IMR-90 (cell line): ENCODE measurements around the gene TEX48. TPM values are rescaled to one million over a fixed set of nuclear protein-coding genes. Genes with fewer than 3 reads are reported as not detected.

Source experiments
- ATAC-seq: fragments of 200-7000 bp; cut with Tn5 transposase; 2 replicates; pipeline ENCODE4 v1.9.1; 2020; ENCODE audit warnings: low read depth, mild to moderate bottlenecking, moderate library complexity
- BruUV-seq: library from RNA; stranded (reverse); fragments of 400-500 nt; replicated peaks from 2 replicates; lab custom pipeline; 2021; lab: Mats Ljungman, UMichigan
- CTCF ChIA-PET: fragments of 300-600 bp; formaldehyde crosslinking; extraction: SDS; loops from one replicate; lab custom pipeline; 2021; ENCODE audit warnings: antibody characterized with exemption; lab: Yijun Ruan, JAX
- POLR2A ChIA-PET: fragments of 300-600 bp; sonication (Branson Sonifier 250); formaldehyde crosslinking; loops from one replicate; lab custom pipeline; 2022; ENCODE audit warnings: antibody characterized with exemption; ENCODE audit not compliant: unreplicated experiment; lab: Charles Lee
- DNase-seq: peaks from one replicate; pipeline ENCODE4 v3.0.0; 2013
- H2AFZ ChIP-seq: replicated peaks from 2 replicates; pipeline ENCODE3; 2013; ENCODE audit warnings: low read length, mild to moderate bottlenecking; ENCODE audit not compliant: poor library complexity
- H2AK5ac ChIP-seq: 2 replicates; pipeline ENCODE4 v1.6.1; 2013; ENCODE audit warnings: low read depth, low read length, inconsistent platforms
- H2AK9ac ChIP-seq: replicated peaks from 2 replicates; pipeline ENCODE3; 2013; ENCODE audit warnings: mild to moderate bottlenecking, low read depth, low read length, moderate library complexity; ENCODE audit not compliant: poor library complexity
- H2BK120ac ChIP-seq: 2 replicates; pipeline ENCODE4 v1.6.1; 2013; ENCODE audit warnings: low read depth, low read length, inconsistent platforms
- H2BK15ac ChIP-seq: 3 replicates; pipeline ENCODE4 v1.6.1; 2013; ENCODE audit warnings: low read depth, low read length, inconsistent platforms
- H2BK20ac ChIP-seq: 2 replicates; pipeline ENCODE4 v1.6.1; 2013; ENCODE audit warnings: low read depth, mild to moderate bottlenecking, inconsistent platforms, low read length, moderate library complexity
- H2BK5ac ChIP-seq: 2 replicates; pipeline ENCODE4 v1.6.1; 2013; ENCODE audit warnings: mild to moderate bottlenecking, low read depth, low read length, inconsistent platforms; ENCODE audit not compliant: poor library complexity, severe bottlenecking
- H3K14ac ChIP-seq: replicated peaks from 2 replicates; pipeline ENCODE4 v1.6.1; 2013; ENCODE audit warnings: low read depth, low read length, inconsistent platforms
- H3K18ac ChIP-seq: 2 replicates; pipeline ENCODE4 v1.6.1; 2013; ENCODE audit warnings: low read depth, low read length, control low read depth
- H3K23ac ChIP-seq: 2 replicates; pipeline ENCODE4 v1.6.1; 2013; ENCODE audit warnings: low read depth, low read length, inconsistent platforms
- H3K27ac ChIP-seq: 2 replicates; pipeline ENCODE4 v1.5.1; 2013; ENCODE audit warnings: mild to moderate bottlenecking, control low read depth, low read length; ENCODE audit not compliant: insufficient read depth
- H3K27me3 ChIP-seq: 2 replicates; pipeline ENCODE4 v1.6.1; 2013; ENCODE audit warnings: low read length; ENCODE audit not compliant: control insufficient read depth, insufficient read depth
- H3K36me3 ChIP-seq: 2 replicates; pipeline ENCODE4 v1.6.1; 2013; ENCODE audit warnings: low read length, mixed read lengths; ENCODE audit not compliant: control insufficient read depth, insufficient read depth
- H3K4ac ChIP-seq: 2 replicates; pipeline ENCODE4 v1.6.1; 2013; ENCODE audit warnings: low read depth, low read length, inconsistent platforms
- H3K4me1 ChIP-seq: 2 replicates; pipeline ENCODE4 v1.6.1; 2013; ENCODE audit warnings: low read length, mixed read lengths; ENCODE audit not compliant: control insufficient read depth, insufficient read depth
- H3K4me2 ChIP-seq: 2 replicates; pipeline ENCODE4 v1.6.1; 2013; ENCODE audit warnings: low read depth, mild to moderate bottlenecking, control low read depth, low read length, moderate library complexity
- H3K4me3 ChIP-seq: 2 replicates; pipeline ENCODE4 v1.5.1; 2013; ENCODE audit warnings: low read depth, mild to moderate bottlenecking, control low read depth, low read length, moderate library complexity; ENCODE audit not compliant: insufficient read depth
- H3K56ac ChIP-seq: 2 replicates; pipeline ENCODE4 v1.6.1; 2013; ENCODE audit warnings: low read length, inconsistent platforms; ENCODE audit not compliant: insufficient read depth; ENCODE audit errors: extremely low read depth
- H3K79me1 ChIP-seq, 2 experiments: 2 replicates each; pipeline ENCODE4 v1.6.1; 2013; ENCODE audit warnings: low read length in 2 of 2, inconsistent platforms in 1 of 2, low read depth in 1 of 2
- H3K9ac ChIP-seq: 2 replicates; pipeline ENCODE4 v1.6.1; 2013; ENCODE audit warnings: low read depth, low read length, control low read depth
- H3K9me1 ChIP-seq: 2 replicates; pipeline ENCODE4 v1.6.1; 2013; ENCODE audit warnings: low read length, inconsistent platforms; ENCODE audit not compliant: insufficient read depth
- H3K9me3 ChIP-seq: 2 replicates; pipeline ENCODE4 v1.6.1; 2013; ENCODE audit warnings: low read length; ENCODE audit not compliant: control insufficient read depth, insufficient read depth
- H4K20me1 ChIP-seq: 2 replicates; pipeline ENCODE4 v1.6.1; 2013; ENCODE audit warnings: low read length, inconsistent platforms; ENCODE audit not compliant: insufficient read depth
- H4K5ac ChIP-seq: 2 replicates; pipeline ENCODE4 v1.6.1; 2013; ENCODE audit warnings: mild to moderate bottlenecking, low read depth, low read length, control low read depth
- H4K8ac ChIP-seq, 2 experiments: 2 replicates each; pipeline ENCODE4 v1.6.1; 2013; ENCODE audit warnings: low read depth in 2 of 2, low read length in 2 of 2, control low read depth in 1 of 2, inconsistent platforms in 1 of 2
- H4K91ac ChIP-seq: 2 replicates; pipeline ENCODE4 v1.6.1; 2013; ENCODE audit warnings: low read depth, low read length, inconsistent platforms; ENCODE audit not compliant: insufficient read depth
- BHLHE40 ChIP-seq: fragments of 150-350 bp; IDR thresholded peaks from 2 replicates; pipeline ENCODE4 v1.6.1; 2016; ENCODE audit warnings: mild to moderate bottlenecking, low read depth, low read length
- ELK1 ChIP-seq: fragments of 150-350 bp; IDR thresholded peaks from 2 replicates; pipeline ENCODE4 v1.6.1; 2016; ENCODE audit warnings: low read depth, mild to moderate bottlenecking, low read length, moderate library complexity, borderline replicate concordance
- MAFK ChIP-seq: IDR thresholded peaks from 2 replicates; pipeline ENCODE4 v1.6.1; 2012; ENCODE audit warnings: low read depth, low read length, improper control_type of control experiment
- MAZ ChIP-seq: IDR thresholded peaks from 2 replicates; pipeline ENCODE4 v1.6.1; 2012; ENCODE audit warnings: low read depth, mild to moderate bottlenecking, low read length, improper control_type of control experiment, moderate library complexity, borderline replicate concordance
- MXI1 ChIP-seq: IDR thresholded peaks from 2 replicates; pipeline ENCODE4 v1.6.1; 2012; ENCODE audit warnings: low read depth, mild to moderate bottlenecking, low read length, moderate library complexity, borderline replicate concordance
- NFE2L2 ChIP-seq: fragments of 150-350 bp; IDR thresholded peaks from 2 replicates; pipeline ENCODE4 v1.6.1; 2016; ENCODE audit warnings: low read depth, mild to moderate bottlenecking, low read length
- RCOR1 ChIP-seq: IDR thresholded peaks from 2 replicates; pipeline ENCODE4 v1.6.1; 2012; ENCODE audit warnings: mild to moderate bottlenecking, low read length, improper control_type of control experiment; ENCODE audit not compliant: insufficient replicate concordance
- SMC3 ChIP-seq: fragments of 150-350 bp; IDR thresholded peaks from 2 replicates; pipeline ENCODE4 v1.6.1; 2016; ENCODE audit warnings: low read depth, mild to moderate bottlenecking, antibody characterized with exemption, low read length, moderate library complexity
- WGBS, 2 experiments: methylation state at CpG; one replicate each; pipeline versions ENCODE4 v1.1.5 to v1.1.7; 2013; ENCODE audit warnings: missing lambda C conversion rate in 2 of 2; ENCODE audit not compliant: insufficient read length in 1 of 2; ENCODE audit errors: extremely low coverage in 2 of 2; 5-methylcytosine and 5-hydroxymethylcytosine counted together
- dilution Hi-C: fragments of 300-500 bp; cut with HindIII; formaldehyde crosslinking; loops from one replicate; pipeline ENCODE4 v1.14.3; 2018; ENCODE audit warnings: low sequenced_read_pairs; ENCODE audit not compliant: unreplicated experiment
- in situ Hi-C: fragments of 300-500 bp; cut with MboI; formaldehyde crosslinking; loops from 3 replicates; pipeline ENCODE4 v1.14.3; 2019; ENCODE audit warnings: low sequenced_read_pairs, inconsistent platforms, mixed read lengths
- intact Hi-C: fragments of 100-400 bp; cut with micrococcal nuclease; formaldehyde crosslinking; loops from 2 replicates; pipeline ENCODE4 v1.10.0; 2022
- polyA plus RNA-seq, 3 experiments: library from polyadenylated mRNA; depleted of rRNA; stranded (reverse); fragments of >200 nt; gene quantifications; 2 replicates each; pipeline ENCODE4 v1.2.3, GENCODE V29; 2012; ENCODE audit warnings: low replicate concordance in 1 of 3
- total RNA-seq: library from RNA; depleted of rRNA; stranded (reverse); fragments of >200 nt; gene quantifications from 2 replicates; pipeline ENCODE4 v1.2.3, GENCODE V29; 2012

The TEX48 gene
- total and polyA plus RNA-seq, 2 of the 4 experiments (the other 2 are of a cell fraction), result not detected

DNA sequence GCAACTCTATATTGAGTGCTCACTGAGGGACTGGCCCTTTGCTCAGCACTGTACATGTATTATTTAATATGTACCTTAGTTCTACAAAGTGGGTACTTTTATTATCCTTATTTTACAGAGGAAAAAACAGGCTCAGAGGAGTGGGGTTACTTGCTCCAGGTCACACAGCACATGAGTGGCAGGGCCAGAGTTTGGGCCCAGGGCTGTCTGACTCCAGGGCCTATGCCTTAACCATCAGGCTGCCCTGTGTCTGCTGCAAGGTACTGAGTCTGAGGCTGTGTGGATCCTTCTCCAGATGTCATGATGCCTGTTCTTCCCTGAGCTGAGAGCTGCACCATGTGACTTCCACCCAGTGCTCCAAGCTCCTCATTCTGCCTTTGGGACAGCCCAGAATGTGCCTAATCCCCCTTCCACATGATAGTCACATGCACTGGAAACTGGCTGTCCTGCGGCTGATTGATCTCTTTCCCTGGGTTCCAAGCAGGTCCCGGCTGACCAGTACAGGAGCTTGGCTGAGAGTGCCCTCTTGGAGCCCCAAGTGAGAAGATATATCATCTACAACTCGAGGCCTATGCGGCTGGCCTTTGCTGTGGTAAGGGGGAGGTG is 55.5 kb downstream of the TEX48 start:
- Histone ChIP-seq H3K9me3 (no peaks in the 10 kb centered on the region), H3K79me1 (peaks cover 0 to 6% of the 10 kb centered on the region in 2 experiments; a peak in 2 of 4 replicates), H3K9me1 (peaks cover 8% of the 10 kb centered on the region; the same call in 1 of the 2 replicates), H3K18ac (no peak overlapping the region), H4K8ac (no peak overlapping the region), H3K36me3 (peaks cover 24% of the 10 kb centered on the region), H3K56ac (no peak overlapping the region), H2BK120ac (no peak overlapping the region), H3K4me2 (no peak overlapping the region), H4K20me1 (peaks cover 10% of the 10 kb centered on the region; the same call in 1 of the 2 replicates), H2BK15ac (no peak overlapping the region), H2BK5ac (no peak overlapping the region), H3K4me3 (no peak overlapping the region), H3K4me1 (peaks cover 6% of the 10 kb centered on the region), H3K9ac (no peak overlapping the region), H2BK20ac (no peak overlapping the region), H4K91ac (no peak overlapping the region), H2AK5ac (no peak overlapping the region), H3K27me3 (no peaks in the 10 kb centered on the region), H3K23ac (no peak overlapping the region), H3K27ac (no peak overlapping the region), H3K14ac (no peak overlapping the region), H2AK9ac (no peak overlapping the region), H3K4ac (no peak overlapping the region), H2AFZ (no peak overlapping the region), H4K5ac (no peak overlapping the region)
- 80% methylated on average over 1 of the region's 4 CpGs; no CpG with 5 or more reads in 1 of the 2 experiments for WGBS, 2 experiments
- dilution Hi-C loops, result no loop called here
- no peak for ATAC-seq
- ChIA-PET POLR2A (no interaction called here), CTCF (no interaction called here)
- intact Hi-C loops, result no loop called here
- in situ Hi-C loops, result no loop called here
- DNase-seq, result no peak
- no peak for TF ChIP-seq MAZ
- no peak for TF ChIP-seq MAFK
- no peak for TF ChIP-seq NFE2L2
- no peak for TF ChIP-seq ELK1
- TF ChIP-seq SMC3, result no peak
- no peak for TF ChIP-seq MXI1
- TF ChIP-seq BHLHE40, result no peak
- no peak for TF ChIP-seq RCOR1
- BruUV-seq, result no TSS peak
